Skin of body (tissue), 2 donors: ENCODE results near the gene AMIGO3. TPM values are rescaled to one million over a fixed set of nuclear protein-coding genes. Genes with fewer than 3 reads are reported as not detected.

Experiments used
- DNase-seq: peaks from one replicate; lab custom pipeline; 2025; lab: John Stamatoyannopoulos, UW
- total RNA-seq: library from RNA; depleted of rRNA; stranded (reverse); fragments of >200 nt; gene quantifications from one replicate; pipeline ENCODE4 v1.2.3, GENCODE V29; 2014

The AMIGO3 gene
- total RNA-seq, 1 donor from 2014 or later = 0.10 TPM

DNA sequence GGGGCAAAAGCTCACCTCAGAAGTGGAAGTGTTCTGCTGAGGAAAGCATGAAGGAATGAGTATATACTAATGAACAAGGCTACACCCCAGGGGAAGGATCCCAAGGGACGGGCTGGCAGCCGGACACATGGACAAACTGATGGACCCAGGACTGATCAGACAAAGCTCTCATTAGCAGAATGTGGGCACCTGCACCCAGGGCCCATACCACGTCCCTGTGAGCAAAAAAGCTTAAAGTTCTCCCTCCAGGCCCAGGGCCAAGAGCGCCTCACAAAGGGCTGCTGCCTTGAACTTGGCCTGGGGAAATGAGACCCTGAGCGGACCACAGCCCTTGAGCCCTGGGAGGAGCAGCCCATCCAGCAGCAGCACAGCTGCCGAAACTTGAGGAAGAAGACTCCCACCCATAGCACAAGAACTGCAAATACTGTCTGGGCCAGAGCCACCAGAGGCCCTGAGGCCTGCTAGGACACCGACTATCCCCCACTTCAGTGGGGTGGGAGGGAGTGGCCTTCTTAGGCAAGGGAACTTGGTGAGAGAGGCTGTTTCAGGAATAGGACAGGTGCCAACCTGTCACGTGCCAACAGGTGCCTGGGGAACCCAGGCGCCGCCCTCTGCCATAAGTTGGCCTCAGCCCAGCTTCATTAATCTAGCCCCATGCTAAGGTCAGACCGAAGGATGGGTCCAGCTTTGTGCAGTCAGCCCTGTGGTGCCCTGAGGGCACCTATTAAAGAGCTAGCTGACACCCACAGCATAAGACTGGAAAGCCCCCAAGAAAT is 6.6 kb upstream of the AMIGO3 start:
- DNase-seq = no peak

DNA sequence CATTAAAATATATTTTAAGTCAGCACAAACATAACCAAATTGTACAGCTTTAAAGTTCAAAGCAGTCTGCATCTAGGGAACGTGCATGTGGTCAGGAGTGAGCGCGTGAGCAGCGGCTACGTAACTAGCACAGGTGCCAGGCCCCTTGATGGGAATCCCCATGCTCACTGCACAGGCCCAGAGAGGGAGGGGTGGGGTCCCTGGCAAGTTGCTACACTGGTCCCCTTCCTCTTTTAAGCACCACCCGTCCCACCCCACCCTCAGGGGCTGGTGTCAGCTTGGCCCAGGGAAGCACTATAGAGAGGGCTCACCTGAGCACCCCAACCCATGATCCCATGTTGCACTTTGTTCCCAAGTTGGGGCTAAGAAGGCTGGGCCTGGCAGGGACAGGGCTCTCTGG is 5.1 kb upstream of the AMIGO3 start:
- no peak for DNase-seq

DNA sequence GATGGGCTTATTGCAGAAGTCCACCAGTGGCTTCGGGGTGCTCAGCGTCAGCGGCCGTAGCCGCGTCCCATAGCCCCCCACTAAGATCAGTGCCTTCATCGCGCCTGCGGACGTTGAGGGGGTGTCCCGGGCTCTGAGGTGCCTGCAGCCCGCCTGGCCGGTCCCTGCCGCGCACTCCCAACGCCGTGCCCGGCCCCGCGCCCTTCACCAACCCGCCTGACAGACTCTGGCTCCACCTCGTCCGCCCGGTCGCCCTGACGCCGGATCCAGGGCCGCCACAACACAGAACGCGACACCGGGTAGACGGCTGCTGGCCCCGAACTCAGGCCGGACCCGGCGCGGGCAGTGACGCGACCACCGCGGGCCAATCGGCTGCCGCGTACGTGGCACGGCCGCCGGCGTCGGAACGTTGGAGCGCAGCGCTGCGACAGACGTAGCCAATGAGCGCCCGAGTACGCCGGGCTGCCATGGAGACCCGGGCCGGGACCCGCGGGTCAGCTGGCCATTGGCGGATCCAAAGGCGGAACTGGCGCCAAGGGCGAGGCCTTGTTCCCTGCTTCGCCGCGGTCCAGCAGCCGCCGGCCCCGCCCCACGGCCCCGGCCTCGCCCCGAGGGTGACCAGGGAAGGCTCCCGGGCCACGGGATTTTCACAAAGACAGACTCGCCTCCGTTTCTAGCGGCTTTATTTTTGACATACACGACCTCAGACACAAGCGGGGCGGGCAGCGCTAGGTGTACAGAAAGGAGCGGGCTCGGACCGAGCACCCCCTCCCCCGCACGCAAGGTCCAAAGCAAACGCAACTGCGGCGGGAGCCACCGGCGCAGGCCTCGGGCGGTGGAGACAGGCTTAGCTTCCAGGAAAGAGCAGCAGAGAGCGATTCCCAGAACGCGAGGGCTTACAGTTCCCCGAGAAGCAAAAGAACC is 4.4 kb upstream of the AMIGO3 start, which contains the start of gene GMPPB:
Gene GMPPB, minus strand, starts transcription at position 324 of the 924 bp plus-strand sequence. Its CDS starts 225 bp downstream, at position 99.
- peak; percentile 91 for DNase-seq

DNA sequence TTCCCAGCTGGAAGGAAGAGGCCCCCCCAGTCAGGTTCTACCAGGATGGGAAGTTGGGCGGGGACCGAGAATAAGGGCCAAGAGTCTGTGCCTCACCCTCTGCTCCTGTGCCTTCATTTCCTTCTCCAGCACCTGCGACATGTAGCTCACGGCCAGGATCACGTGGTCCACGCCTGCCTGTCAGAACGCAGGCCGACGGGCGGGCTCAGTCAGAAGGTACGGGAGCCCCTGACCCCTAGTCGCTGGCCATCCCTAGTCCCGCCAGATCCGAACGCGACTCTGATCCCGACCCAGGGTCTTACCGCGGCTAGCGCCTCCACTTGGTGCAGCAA is 3.8 kb upstream of the AMIGO3 start:
- DNase-seq = no peak

DNA sequence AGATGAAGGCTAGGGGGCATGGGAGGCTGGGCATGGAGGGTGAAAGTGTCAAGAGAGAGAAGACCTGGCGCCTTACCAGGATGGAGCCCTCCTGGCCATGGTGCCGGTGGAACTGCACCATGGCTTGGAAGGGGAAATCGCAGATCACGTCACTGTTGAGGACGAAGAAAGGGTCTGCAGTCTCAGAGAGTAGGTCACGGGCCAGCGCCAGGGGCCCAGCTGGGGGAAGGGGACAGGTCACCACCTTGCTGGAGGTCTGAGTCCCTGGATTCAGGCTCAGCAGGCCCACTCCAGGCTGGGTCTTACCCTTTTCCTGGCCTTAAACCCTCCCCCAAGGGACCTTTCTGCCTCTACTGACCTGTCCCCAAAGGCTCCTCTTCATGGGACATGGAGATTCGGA is 3.4 kb upstream of the AMIGO3 start:
- no peak for DNase-seq

DNA sequence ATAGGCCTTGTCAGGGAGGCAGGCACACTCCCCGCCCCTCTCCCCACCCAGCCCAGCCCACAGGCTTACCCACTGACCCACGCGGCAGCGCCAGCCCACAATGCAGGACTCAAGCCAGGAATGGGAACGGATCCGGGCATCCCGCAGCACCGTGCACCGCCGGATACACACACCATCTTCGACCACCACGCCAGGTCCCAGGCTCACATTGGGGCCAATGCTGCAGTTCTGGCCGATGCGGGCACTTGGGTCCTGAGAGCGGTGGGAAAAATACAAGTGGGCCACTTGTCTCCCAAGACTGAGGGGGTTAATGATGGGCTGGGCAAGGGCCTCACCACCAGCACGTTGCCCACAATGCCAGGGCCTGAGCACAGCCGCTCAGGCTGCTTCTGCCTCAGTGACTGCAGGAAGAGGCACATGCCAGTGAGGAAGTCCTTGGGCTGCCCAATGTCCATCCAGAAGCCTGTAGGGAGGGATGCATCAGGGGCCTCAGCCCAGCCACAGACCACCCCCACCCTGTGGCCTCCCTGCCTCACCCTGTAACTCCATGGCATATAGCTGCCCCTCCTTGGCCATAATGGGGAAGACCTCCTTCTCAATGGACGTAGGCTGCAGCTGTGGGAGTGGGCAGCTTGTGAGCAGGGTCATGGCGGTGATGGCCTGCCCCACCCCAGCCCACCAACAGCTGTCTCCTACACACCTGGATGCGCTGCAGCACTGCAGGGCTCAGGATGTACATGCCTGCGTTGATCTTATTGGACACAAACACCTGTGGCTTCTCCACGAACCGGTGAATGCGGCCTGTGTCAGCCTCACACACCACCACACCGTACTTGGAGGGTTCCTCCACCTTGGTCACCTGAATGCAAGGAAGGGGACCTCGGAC is 2.7 kb upstream of the AMIGO3 start:
- no peak for DNase-seq

DNA sequence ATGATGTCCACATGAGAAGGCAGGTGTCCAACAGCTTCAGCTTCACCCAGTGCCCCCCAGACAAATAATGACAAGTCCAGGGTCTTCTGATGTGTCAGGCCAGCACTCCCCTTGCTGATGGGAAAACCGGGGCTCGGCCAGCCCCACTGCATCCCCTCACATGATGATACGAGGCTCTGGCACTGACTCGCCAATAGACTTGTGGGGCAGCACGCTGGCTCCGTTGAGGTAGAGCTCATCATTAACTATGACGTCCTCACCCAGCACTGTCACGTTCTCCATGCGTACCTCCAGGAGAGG is 2.1 kb upstream of the AMIGO3 start:
- DNase-seq = no peak

DNA sequence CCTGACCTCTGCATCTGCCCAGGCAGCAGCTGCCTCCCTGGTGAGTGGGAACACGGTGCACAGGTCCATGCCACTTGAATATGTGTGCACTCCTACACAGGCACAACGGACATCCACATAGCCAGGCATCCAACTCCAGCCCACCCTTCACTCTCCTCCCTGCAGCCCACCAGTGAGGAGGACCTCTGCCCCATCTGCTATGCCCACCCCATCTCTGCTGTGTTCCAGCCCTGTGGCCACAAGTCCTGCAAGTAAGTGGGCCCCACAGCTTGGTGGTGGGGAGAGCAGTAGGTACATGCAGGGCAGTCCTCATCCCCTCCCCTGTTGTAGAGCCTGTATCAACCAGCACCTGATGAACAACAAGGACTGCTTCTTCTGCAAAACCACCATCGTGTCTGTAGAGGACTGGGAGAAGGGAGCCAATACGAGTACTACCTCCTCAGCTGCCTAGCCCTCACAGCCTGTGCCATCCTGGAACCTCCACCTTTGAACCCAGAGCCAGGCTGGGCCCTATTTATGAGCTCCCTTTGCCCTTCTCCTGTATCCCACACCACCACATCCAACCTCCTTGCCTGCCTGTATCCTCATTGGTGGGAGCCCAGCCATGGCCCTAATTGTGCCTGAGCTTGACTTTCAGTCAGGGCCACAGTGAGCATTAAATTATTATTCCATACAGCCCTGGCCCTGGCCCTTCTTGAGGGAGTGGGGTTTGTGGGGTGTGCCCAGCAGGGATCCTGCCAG is 1.5 kb upstream of the AMIGO3 start:
- no peak for DNase-seq

DNA sequence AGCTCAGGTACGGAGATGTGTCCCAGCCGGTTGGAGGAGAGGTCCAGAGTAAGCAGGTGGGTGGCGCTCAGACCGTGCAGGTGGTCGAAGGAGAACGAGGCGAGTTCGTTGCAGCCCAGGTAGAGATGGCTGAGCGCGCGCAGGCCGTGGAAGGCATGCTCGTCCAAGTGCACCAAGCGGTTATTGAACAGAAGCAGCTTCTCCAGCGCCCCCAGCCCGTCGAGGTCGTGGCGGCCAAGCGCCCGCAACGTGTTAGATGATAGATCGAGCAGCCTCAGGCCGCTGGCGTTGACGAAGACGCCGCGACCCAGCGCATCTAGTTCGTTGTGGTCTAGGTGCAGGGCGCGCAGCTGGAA is 648 bp downstream of the AMIGO3 start:
- DNase-seq = no peak

DNA sequence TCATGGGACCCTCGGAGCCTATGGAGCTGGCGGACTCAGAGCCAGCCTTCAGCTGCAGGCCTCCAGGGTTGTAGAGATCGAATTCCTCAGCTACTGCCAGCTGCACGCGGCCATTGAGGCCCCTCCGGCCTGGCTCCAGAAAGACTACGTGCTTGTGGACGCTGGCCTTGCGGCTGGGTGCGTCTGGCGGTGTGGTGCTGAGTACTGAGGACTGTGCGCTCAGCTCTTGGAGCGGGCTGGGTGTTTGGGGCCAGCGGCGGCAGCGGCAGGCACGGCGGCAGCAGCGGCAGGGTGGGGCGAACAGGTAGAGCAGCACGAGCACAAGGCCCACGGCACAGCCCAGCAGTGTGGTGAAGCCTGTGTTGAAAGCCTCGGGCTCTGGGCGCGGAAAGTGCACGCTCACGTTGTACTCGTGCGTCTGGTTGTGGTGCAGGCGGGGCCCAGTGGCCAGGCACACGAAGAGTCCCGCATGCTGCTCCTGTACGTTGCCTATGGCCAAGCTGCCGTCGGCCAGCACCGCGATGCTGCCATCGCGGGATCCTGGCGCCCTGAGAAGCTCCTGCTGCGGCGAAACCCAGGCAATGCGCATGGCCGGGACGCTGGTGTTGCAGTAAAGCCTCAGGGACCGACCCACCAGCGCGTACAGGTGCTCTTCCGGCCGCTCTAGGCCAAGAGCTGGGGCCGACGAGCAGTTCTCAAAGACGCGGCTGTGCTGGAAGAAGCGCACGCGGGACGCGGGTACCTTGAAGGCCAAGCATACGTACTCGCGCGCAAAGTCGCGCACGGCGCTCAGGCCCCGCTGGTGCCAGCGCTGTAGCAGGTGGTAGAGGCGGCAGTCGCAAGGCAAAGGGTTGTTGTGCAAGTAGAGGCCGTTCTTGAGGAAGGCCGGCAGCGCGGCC is 1.3 kb downstream of the AMIGO3 start:
- no peak for DNase-seq

DNA sequence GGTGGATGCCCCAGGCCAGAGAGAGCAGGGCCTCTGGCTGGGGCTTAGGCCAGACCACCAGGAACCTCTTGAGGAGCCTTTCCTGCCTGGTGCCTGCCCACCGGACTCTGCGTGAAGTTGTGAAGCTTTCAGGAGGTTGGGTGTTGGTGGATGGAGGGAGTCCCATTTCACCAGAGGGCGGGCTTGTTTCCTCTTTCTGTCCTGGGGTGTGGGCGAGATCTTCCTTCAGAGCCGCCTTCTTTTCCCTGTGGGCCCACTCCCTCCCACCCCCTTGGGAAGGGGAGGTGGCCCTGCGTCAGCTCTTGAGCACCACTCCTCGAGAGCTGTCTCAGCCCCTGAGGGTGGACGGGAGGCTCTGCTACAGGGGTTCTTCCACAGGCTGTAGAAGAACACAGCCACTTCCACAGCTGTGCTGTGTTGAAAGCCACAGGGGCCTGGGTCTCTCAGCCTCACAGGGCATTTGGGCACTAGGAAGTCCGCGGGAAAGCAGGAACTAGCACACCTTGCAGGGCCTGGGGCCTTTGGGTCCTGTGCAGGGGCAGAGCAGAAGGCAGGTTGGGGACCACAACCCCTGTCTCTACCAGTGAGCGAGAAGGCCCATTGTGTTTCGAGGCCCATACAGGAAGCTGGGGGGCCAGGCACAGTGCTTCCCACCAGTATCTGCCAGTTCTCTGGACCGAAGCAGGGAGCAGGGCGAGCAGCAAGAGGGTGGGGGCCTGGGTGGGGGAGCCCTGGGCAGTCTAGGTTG is 2.1 kb downstream of the AMIGO3 start:
- no peak for DNase-seq

DNA sequence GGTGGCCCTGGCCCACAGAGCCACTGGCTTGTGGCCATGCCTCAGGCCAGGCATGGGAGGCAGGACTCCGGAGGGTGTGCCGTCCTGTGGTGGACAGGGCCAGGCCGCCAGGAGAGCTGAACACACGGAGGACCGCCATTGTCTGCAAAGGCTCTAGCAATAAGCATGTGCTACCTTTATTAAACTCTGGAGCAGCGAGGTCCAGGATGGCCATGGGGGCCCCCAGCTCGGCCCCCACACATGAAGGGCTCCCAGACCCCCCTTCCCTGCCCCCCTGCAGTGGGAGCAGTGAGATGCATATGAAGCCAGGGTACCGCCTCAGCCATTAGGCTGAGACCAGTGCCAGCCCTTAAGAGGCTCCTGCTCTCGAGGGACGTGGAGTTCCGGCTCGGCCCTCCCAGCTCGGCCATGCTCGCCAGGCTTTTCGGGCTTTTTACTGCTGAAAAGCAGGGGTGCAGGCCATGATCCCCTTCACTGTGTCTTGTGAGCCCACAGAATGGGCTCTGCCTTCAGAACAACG is 2.7 kb downstream of the AMIGO3 start:
- no peak for DNase-seq

DNA sequence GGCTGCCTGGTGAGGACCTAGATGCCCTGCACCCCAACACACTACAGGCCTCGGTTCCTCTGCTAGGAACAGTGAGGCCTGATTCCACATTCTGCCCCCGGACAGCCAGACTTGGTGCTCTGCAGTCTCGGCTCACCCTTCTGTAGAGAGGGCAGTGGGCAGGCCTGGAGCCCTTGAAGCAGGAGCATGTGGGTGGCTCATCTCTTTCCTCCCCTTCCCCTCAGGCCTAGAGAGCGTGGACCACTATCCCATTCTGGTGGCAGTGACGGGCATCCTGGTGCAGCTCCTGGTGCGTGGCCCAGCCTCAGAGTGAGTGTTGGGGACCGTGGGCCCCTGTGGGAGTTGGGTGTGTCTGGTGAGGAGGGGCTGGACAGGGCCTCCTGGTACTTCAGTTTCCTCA is 3.3 kb downstream of the AMIGO3 start:
- DNase-seq = no peak

DNA sequence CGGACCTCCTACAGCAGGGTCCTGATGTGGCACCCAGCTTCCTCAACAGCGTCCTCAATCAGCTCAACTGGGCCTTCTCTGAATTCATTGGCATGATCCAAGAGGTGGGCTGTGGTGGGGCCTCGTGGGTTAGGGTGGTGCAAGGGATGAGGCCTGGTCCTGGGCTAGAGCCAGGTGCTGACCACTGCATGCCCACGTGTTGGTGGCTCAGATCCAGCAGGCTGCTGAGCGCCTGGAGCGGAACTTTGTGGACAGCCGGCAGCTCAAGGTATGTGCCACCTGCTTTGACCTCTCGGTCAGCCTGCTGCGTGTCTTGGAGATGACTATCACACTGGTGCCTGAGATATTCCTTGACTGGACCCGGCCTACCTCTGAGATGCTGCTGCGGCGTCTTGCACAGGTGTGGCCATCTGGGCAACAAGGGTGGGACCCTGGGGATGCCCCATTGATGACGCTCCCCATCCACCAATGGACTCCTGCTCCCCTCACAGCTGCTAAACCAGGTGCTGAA is 3.8 kb downstream of the AMIGO3 start:
- DNase-seq = no peak

DNA sequence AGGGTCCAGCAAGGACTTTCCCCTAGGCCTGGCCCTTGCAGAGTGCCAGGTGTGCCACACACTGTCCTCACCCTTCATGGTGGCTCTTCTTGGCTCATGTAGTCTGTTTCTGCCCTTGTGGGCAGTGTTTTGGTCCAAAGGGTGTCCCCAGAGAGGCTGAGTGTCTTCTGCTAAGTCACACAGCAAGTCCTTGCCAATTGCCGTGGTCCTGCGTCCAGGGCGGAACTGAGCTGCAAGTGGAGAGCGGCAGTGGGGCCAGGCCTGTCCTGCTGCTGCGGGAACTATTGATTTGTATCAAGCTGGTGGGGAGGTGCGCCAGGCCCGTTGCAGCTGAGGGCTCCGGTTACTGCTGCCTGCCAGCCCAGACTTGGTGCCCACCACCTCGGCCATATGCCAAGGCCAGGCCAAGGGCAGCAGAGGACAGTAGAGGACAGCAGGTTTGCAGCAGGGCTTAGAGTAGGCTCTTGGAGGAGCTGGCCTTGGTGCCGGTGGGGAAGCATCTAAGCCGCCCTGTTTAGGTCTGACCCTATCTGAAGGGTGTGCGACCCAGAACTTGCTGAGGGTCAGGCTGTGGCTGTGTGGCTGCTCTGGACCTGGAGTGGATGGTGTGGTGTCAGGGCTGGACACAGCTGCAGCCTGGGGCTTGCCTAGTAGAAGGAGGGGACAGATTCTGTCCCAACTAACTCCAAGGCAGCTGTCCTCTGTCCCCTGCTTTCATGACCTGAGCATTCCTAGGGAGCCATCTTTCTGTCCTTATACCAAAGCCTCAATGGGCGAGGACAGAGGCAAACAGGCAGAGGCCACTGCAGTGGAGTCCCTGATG is 4.5 kb downstream of the AMIGO3 start:
- DNase-seq = no peak

DNA sequence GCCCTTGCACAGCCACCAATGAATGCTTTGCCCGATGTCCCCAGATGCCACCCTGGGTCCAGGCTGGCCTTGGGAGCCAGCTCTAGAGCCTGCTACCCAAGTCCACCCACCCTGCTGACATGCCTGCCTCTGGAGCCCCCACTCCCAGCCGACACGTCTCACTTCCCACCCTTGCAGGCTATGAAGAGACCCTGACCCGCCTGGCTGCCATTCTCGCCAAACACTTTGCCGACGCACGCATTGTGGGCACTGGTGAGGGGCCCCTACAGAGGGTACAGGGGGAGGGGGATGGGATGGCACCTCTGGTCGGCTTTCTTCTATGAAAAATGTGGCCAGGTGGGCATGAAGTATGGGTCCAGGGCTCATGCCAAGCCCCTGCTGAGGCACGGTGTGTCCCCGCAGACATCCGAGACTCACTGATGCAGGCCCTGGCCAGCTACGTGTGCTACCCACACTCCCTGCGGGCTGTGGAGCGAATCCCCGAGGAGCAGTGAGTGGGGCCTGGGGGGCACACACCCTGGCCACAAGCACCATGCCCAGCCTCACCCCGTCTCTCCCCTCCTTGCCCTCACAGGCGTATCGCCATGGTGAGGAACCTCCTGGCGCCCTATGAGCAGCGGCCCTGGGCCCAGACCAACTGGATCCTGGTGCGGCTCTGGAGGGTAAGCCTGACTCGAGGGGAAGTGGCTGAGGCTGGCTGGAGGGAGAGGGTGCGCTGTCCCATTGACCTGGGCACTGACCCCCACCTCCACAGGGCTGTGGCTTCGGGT is 6.0 kb downstream of the AMIGO3 start:
- DNase-seq = no peak

DNA sequence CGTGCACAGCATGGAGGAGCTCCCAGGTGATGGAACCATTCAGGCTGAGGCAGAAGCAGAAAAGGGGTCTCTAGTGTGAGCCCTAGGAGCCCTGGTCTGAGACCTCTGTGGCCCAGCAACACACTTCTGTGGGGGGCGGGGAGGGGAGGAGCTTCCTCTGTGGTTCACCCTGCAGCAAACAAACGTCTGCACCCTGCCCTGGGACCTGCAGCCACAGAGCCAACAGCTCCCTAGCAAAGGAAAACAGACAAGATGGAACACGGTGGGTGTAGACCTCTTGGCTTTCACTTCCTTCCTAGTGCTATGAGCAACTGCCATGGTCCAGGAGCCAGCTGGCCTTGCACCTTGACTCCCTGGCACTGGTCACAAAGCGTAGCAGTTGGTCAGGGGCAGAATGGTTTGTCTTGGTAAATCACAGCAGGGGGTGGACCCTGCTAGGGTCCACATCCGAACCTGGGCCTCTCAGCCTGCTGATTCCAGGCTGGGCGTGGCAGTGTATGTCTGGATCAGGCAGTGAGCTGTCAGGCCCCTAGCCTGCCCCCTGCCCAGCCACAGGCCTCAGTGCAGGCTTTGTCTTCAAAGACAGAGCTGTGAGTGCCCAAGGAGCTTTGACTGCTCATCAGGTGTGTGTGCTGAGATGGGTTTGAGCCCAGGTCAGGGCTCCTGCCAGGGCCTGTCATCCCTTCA is 6.7 kb downstream of the AMIGO3 start:
- no peak for DNase-seq
